A673 (cell line): Measurements from ENCODE around the gene MTG2.

Experiments
- EZH2 ChIP-seq: fragments of 200-600 bp; sonication (generic); IDR thresholded peaks from 2 replicates; pipeline ENCODE4 v1.6.1; 2017; ENCODE audit warnings: borderline replicate concordance, low read depth, mild to moderate bottlenecking, mixed read lengths, antibody characterized with exemption, low read length; ENCODE audit not compliant: poor library complexity, severe bottlenecking
- TF ChIP-seq, protein P1 (sequence below): fragments of 300-800, 200-600 bp; sonication (generic); conservative IDR thresholded peaks from 2 replicates; pipeline ENCODE4 v1.5.1; 2017; ENCODE audit warnings: low read depth, mild to moderate bottlenecking, antibody characterized with exemption, low read length, moderate library complexity, mixed read lengths

GRCh38 chr20:62237801-62238568 is 55.2 kb downstream of the MTG2 start, which contains the start of gene OSBPL2:
- TF ChIP-seq, protein P1, sequence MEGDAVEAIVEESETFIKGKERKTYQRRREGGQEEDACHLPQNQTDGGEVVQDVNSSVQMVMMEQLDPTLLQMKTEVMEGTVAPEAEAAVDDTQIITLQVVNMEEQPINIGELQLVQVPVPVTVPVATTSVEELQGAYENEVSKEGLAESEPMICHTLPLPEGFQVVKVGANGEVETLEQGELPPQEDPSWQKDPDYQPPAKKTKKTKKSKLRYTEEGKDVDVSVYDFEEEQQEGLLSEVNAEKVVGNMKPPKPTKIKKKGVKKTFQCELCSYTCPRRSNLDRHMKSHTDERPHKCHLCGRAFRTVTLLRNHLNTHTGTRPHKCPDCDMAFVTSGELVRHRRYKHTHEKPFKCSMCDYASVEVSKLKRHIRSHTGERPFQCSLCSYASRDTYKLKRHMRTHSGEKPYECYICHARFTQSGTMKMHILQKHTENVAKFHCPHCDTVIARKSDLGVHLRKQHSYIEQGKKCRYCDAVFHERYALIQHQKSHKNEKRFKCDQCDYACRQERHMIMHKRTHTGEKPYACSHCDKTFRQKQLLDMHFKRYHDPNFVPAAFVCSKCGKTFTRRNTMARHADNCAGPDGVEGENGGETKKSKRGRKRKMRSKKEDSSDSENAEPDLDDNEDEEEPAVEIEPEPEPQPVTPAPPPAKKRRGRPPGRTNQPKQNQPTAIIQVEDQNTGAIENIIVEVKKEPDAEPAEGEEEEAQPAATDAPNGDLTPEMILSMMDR: no peak
- no peak for TF ChIP-seq EZH2
